HepG2 (cell line): ENCODE measurements around the gene GRIN2C. TPM values are rescaled to one million over a fixed set of nuclear protein-coding genes. Genes with fewer than 3 reads are reported as not detected.

Experiments used
- ATAC-seq: fragments of 200-7000 bp; cut with Tn5 transposase; 3 replicates; pipeline ENCODE4 v1.9.1; 2020; ENCODE audit warnings: mild to moderate bottlenecking, moderate library complexity
- BruUV-seq: library from RNA; stranded (reverse); fragments of 400-500 nt; replicated peaks from 2 replicates; lab custom pipeline; 2021; lab: Mats Ljungman, UMichigan
- CTCF ChIA-PET: fragments of 300-600 bp; formaldehyde crosslinking; extraction: SDS; loops from one replicate; lab custom pipeline; 2021; ENCODE audit warnings: low total read pairs, inconsistent platforms, low intra/inter-chr PET ratio; lab: Yijun Ruan, JAX
- POLR2A ChIA-PET: fragments of 350-600 bp; sonication (Branson Sonifier 250); formaldehyde crosslinking; loops from one replicate; lab custom pipeline; 2020; ENCODE audit warnings: antibody characterized with exemption, inconsistent platforms; lab: Yijun Ruan, JAX
- DNase-seq: peaks from one replicate; pipeline ENCODE4 v3.0.0-alpha.2; 2015; ENCODE audit warnings: low spot score
- FAIRE-seq: peaks from 3 replicates; lab custom pipeline; 2011; peaks lifted over from hg19 to GRCh38; lab: Jason Lieb, UNC
- H2AFZ ChIP-seq: one replicate; pipeline ENCODE4 v1.6.1; 2011; ENCODE audit warnings: low read length, inconsistent platforms
- H3K27ac ChIP-seq: fragments of 300-600 bp; 3 replicates; pipeline ENCODE4 v1.8.0; 2011; ENCODE audit warnings: mixed run types, mild to moderate bottlenecking, mixed read lengths, low read length, inconsistent platforms; ENCODE audit not compliant: insufficient read depth; ENCODE audit errors: extremely low read length
- H3K27me3 ChIP-seq, 2 experiments: fragments of 200-600 bp in 1 of 2; 2 replicates in 1 of 2; 3 replicates in 1 of 2; pipeline versions ENCODE4 v1.6.0 to v1.8.0; 2011; ENCODE audit warnings: low read length in 2 of 2, mild to moderate bottlenecking in 2 of 2, moderate library complexity in 2 of 2, inconsistent platforms in 1 of 2; ENCODE audit not compliant: insufficient read depth in 2 of 2, control insufficient read depth in 1 of 2
- H3K36me3 ChIP-seq, 2 experiments: fragments of 200-600 bp in 1 of 2; replicated peaks in 1 of 2; 2 replicates in 1 of 2; 3 replicates in 1 of 2; pipeline versions ENCODE4 v1.5.1 to v1.8.0; 2011; ENCODE audit warnings: low read length in 2 of 2, inconsistent platforms in 1 of 2; ENCODE audit not compliant: insufficient read depth in 2 of 2, control insufficient read depth in 1 of 2
- H3K4me1 ChIP-seq: 2 replicates; pipeline ENCODE4 v1.5.1; 2012; ENCODE audit warnings: low read length, inconsistent platforms; ENCODE audit not compliant: insufficient read depth
- H3K4me2 ChIP-seq: 2 replicates; pipeline ENCODE4 v1.6.0; 2011; ENCODE audit warnings: low read depth, low read length, inconsistent platforms
- H3K4me3 ChIP-seq, 3 experiments: fragments of 200-600 bp in 1 of 3; sonication (generic), shearing (Covaris generic) in 1 of 3; replicated peaks in 1 of 3; 2 replicates each; pipeline ENCODE4 v1.5.1; 2011 to 2016; ENCODE audit warnings: low read length in 3 of 3, inconsistent platforms in 2 of 3, low read depth in 2 of 3, mild to moderate bottlenecking in 2 of 3, control low read depth in 1 of 3, mixed read lengths in 1 of 3; ENCODE audit not compliant: insufficient read depth in 1 of 3
- H3K79me2 ChIP-seq: one replicate; pipeline ENCODE4 v1.6.1; 2011; ENCODE audit warnings: low read length, inconsistent platforms; ENCODE audit not compliant: insufficient read depth
- H3K9ac ChIP-seq: 2 replicates; pipeline ENCODE4 v1.6.0; 2011; ENCODE audit warnings: mild to moderate bottlenecking, low read depth, low read length, inconsistent platforms; ENCODE audit not compliant: insufficient read depth
- H3K9me3 ChIP-seq: 2 replicates; pipeline ENCODE4 v1.5.1; 2012; ENCODE audit warnings: mild to moderate bottlenecking, low read length
- H4K20me1 ChIP-seq: 2 replicates; pipeline ENCODE4 v1.6.0; 2011; ENCODE audit warnings: inconsistent platforms, mild to moderate bottlenecking, low read length, moderate library complexity; ENCODE audit not compliant: insufficient read depth
- BHLHE40 ChIP-seq: IDR thresholded peaks from 2 replicates; pipeline ENCODE4 v1.6.1; 2011; ENCODE audit warnings: low read length, improper control_type of control experiment
- BRD4 ChIP-seq: sonication (generic); formaldehyde crosslinking; IDR thresholded peaks from 2 replicates; pipeline ENCODE4 v1.4.0; 2020; ENCODE audit warnings: missing genetic modification reagents
- EP300 ChIP-seq, 3 experiments: sonication (generic) in 1 of 3; formaldehyde crosslinking in 1 of 3; IDR thresholded peaks; 2 replicates each; pipeline versions ENCODE4 v1.5.1 to v1.6.1; 2011 to 2020; ENCODE audit warnings: low read depth in 2 of 3, low read length in 2 of 3, borderline replicate concordance in 1 of 3, improper control_type of control experiment in 1 of 3, mild to moderate bottlenecking in 1 of 3, missing genetic modification reagents in 1 of 3, moderate library complexity in 1 of 3
- GLI4 ChIP-seq: sonication (generic); formaldehyde crosslinking; IDR thresholded peaks from 2 replicates; pipeline ENCODE4 v1.5.1; 2020; ENCODE audit warnings: missing genetic modification reagents, mild to moderate bottlenecking, moderate library complexity, borderline replicate concordance
- IKZF5 ChIP-seq: IDR thresholded peaks from 2 replicates; pipeline ENCODE4 v1.6.1; 2018; ENCODE audit warnings: missing genetic modification reagents, mild to moderate bottlenecking, missing compliant biosample characterization
- KMT2A ChIP-seq: sonication (generic); formaldehyde crosslinking; IDR thresholded peaks from 2 replicates; pipeline ENCODE4 v1.4.0; 2020; ENCODE audit warnings: missing genetic modification reagents
- PLRG1 ChIP-seq: fragments of 450-650 bp; conservative IDR thresholded peaks from 2 replicates; pipeline ENCODE4 v1.6.1; 2016
- PRDM15 ChIP-seq: sonication (generic); formaldehyde crosslinking; IDR thresholded peaks from 2 replicates; pipeline ENCODE4 v1.4.0; 2020; ENCODE audit warnings: missing genetic modification reagents
- YEATS2 ChIP-seq: sonication (generic); formaldehyde crosslinking; IDR thresholded peaks from 2 replicates; pipeline ENCODE4 v1.4.0; 2020; ENCODE audit warnings: missing genetic modification reagents, borderline replicate concordance
- ZNF503 ChIP-seq: sonication (generic); formaldehyde crosslinking; IDR thresholded peaks from 2 replicates; pipeline ENCODE4 v1.4.0; 2020; ENCODE audit warnings: missing genetic modification reagents
- ZNF550 ChIP-seq: sonication (generic); formaldehyde crosslinking; IDR thresholded peaks from 2 replicates; pipeline ENCODE4 v1.4.0; 2020; ENCODE audit warnings: mild to moderate bottlenecking, missing genetic modification reagents, borderline replicate concordance
- ZNF567 ChIP-seq: sonication (generic); formaldehyde crosslinking; IDR thresholded peaks from 2 replicates; pipeline ENCODE4 v1.8.1; 2023; ENCODE audit warnings: mild to moderate bottlenecking, missing genetic modification reagents, borderline replicate concordance
- ZNF615 ChIP-seq: sonication (generic); formaldehyde crosslinking; IDR thresholded peaks from 2 replicates; pipeline ENCODE4 v1.5.0; 2020; ENCODE audit warnings: mild to moderate bottlenecking, missing genetic modification reagents, borderline replicate concordance
- ZNF740 ChIP-seq: sonication (generic); formaldehyde crosslinking; IDR thresholded peaks from 2 replicates; pipeline ENCODE4 v1.4.0; 2020; ENCODE audit warnings: missing genetic modification reagents
- ZNF749 ChIP-seq: sonication (generic); formaldehyde crosslinking; IDR thresholded peaks from 2 replicates; pipeline ENCODE4 v1.8.0; 2022; ENCODE audit warnings: mild to moderate bottlenecking, missing genetic modification reagents, moderate library complexity, borderline replicate concordance
- ZNF782 ChIP-seq: sonication (generic); formaldehyde crosslinking; IDR thresholded peaks from 2 replicates; pipeline ENCODE4 v1.4.0; 2020; ENCODE audit warnings: missing genetic modification reagents, mild to moderate bottlenecking, borderline replicate concordance
- WGBS: methylation state at CpG from one replicate; pipeline ENCODE4 v1.1.6; 2017; ENCODE audit warnings: low lambda C conversion rate; 5-methylcytosine and 5-hydroxymethylcytosine counted together
- in situ Hi-C: cut with HindIII; loops from 2 replicates; pipeline ENCODE4 v1.10.0; 2017; ENCODE audit warnings: low pct_unique_long_range_greater_than_20kb; ENCODE audit not compliant: extremely low pct_ligation_motif_present
- intact Hi-C: fragments of 100-400 bp; cut with micrococcal nuclease; formaldehyde crosslinking; loops from one replicate; pipeline ENCODE4 v1.10.0; 2022; ENCODE audit not compliant: unreplicated experiment
- polyA plus RNA-seq, 8 experiments: library from polyadenylated mRNA; depleted of rRNA in 3 of 8; stranded (reverse) in 7 of 8; unstranded in 1 of 8; fragments of >200 nt; fragmentation: Illumina TruSeq in 4 of 8; extraction: Trizol in 4 of 8; gene quantifications; 2 replicates each; pipeline versions ENCODE4 v1.2.1 to v1.2.3, GENCODE V29; 2011 to 2016; ENCODE audit warnings: low read depth in 4 of 8, missing spikeins in 1 of 8, mixed read lengths in 1 of 8; ENCODE audit not compliant: insufficient read depth in 1 of 8
- total RNA-seq, 5 experiments: library from RNA; depleted of rRNA; stranded (reverse); fragments of >200 nt; fragmentation: Illumina TruSeq; extraction: Trizol; gene quantifications; 2 replicates each; pipeline ENCODE4 v1.2.3, GENCODE V29; 2016; ENCODE audit warnings: low read depth in 1 of 5

The GRIN2C gene
- total and polyA plus RNA-seq, 2 of the 13 experiments (the other 11 are each of a cell fraction or from before 2014, with no cell fraction given) = 0.03 to 0.11 TPM

GRCh38 chr17:74806334-74806733, 53.4 kb downstream of the GRIN2C start:
- Histone ChIP-seq H3K27ac (no peak overlapping the region), H3K4me1 (peaks cover 11% of the 10 kb centered on the region), H3K4me2 (no peak overlapping the region), H3K79me2 (no peaks in the 10 kb centered on the region), H3K4me3 (no peak overlapping the region), H3K9me3 (no peaks in the 10 kb centered on the region), H2AFZ (no peak overlapping the region), H3K36me3 (peaks cover 0 to 6% of the 10 kb centered on the region in 2 experiments; a peak in 3 of 5 replicates), H3K9ac (no peak overlapping the region), H4K20me1 (no peaks in the 10 kb centered on the region), H3K27me3 (no peaks in the 10 kb centered on the region)
- no TSS peak for BruUV-seq
- ChIA-PET CTCF (no interaction called here), POLR2A (no interaction called here)
- intact Hi-C loops (no loop called here), in situ Hi-C loops (no loop called here)
- FAIRE-seq = no peak
- WGBS = 90% methylated on average over 10 of the region's 10 CpGs
- ATAC-seq = no peak
- no peak for DNase-seq
- TF ChIP-seq ZNF503 = no peak
- TF ChIP-seq PRDM15 (CRISPR knock-in tag) = no peak
- no peak for TF ChIP-seq ZNF740
- no peak for TF ChIP-seq ZNF567 (CRISPR knock-in tag)
- no peak for TF ChIP-seq ZNF749 (CRISPR knock-in tag)
- TF ChIP-seq KMT2A (CRISPR knock-in tag) = no peak
- TF ChIP-seq ZNF550 = no peak
- TF ChIP-seq YEATS2 = no peak
- no peak for TF ChIP-seq BHLHE40
- TF ChIP-seq BRD4 (CRISPR knock-in tag) = no peak
- no peak for TF ChIP-seq ZNF615
- TF ChIP-seq PLRG1 = no peak
- TF ChIP-seq IKZF5 = no peak
- TF ChIP-seq ZNF782 (CRISPR knock-in tag) = no peak
- no peak for TF ChIP-seq EP300 (IDR thresholded peaks at IDR 0.05; ENCODE audit: low read depth in 2 of 2, low read length in 2 of 2)
- no peak for TF ChIP-seq EP300 (CRISPR knock-in tag; IDR thresholded peaks at IDR 0.05; ENCODE audit: borderline replicate concordance)
- no peak for TF ChIP-seq GLI4 (CRISPR knock-in tag)
